Mononuclear cell (primary cell): ENCODE measurements around the gene HNRNPUL1. TPM values are rescaled to one million over a fixed set of nuclear protein-coding genes. Genes with fewer than 3 reads are reported as not detected.
"Not testable (repeated sequence)": the region's sequence is repeated elsewhere in the genome, so short reads cannot be mapped to it uniquely, and the experiment has no call there.

Experiments
- H3K27me3 ChIP-seq: 2 replicates; pipeline ENCODE4 v1.6.0; 2011; ENCODE audit warnings: low read length, control low read depth; ENCODE audit not compliant: insufficient read depth
- H3K4me1 ChIP-seq: 2 replicates; pipeline ENCODE4 v1.5.1; 2011; ENCODE audit warnings: mild to moderate bottlenecking, low read length, control low read depth; ENCODE audit not compliant: insufficient read depth
- H3K4me3 ChIP-seq: 2 replicates; pipeline ENCODE4 v1.5.1; 2011; ENCODE audit warnings: mild to moderate bottlenecking, low read length, moderate library complexity
- H3K9me3 ChIP-seq: 2 replicates; pipeline ENCODE4 v1.5.1; 2011; ENCODE audit warnings: low read depth, mild to moderate bottlenecking, control low read depth, low read length
- total RNA-seq: library from RNA; depleted of rRNA; stranded (reverse); fragments of >200 nt; gene quantifications from one replicate; pipeline ENCODE4 v1.2.3, GENCODE V29; 2012

The HNRNPUL1 gene
- total RNA-seq, 1 donor: 171 TPM

- Histone ChIP-seq H3K4me1 (peaks cover 12% of the 10 kb centered on the region), H3K9me3 (no peaks in the 10 kb centered on the region), H3K4me3 (no peak overlapping the region), H3K27me3 (peaks cover 26% of the 10 kb centered on the region)
These were observed 37.2 kb upstream of the HNRNPUL1 start for GRCh38 chr19:41226874-41227390.

- H3K9me3 ChIP-seq: no peaks in the 10 kb centered on the region
- H3K4me1 ChIP-seq: peaks cover 22% of the 10 kb centered on the region
- peaks cover 26% of the 10 kb centered on the region for H3K27me3 ChIP-seq
- H3K4me3 ChIP-seq: no peak overlapping the region
These were observed 35.7 kb upstream of the HNRNPUL1 start for GRCh38 chr19:41228486-41228885.

GRCh38 chr19:41229338-41229737 is 34.8 kb upstream of the HNRNPUL1 start:
- Histone ChIP-seq H3K4me1 (peaks cover 28% of the 10 kb centered on the region), H3K27me3 (peaks cover 26% of the 10 kb centered on the region)
- not testable (repeated sequence) for H3K9me3 ChIP-seq, H3K4me3 ChIP-seq

GRCh38 chr19:41230067-41230857 is 33.9 kb upstream of the HNRNPUL1 start:
- Histone ChIP-seq H3K4me1 (peaks cover 28% of the 10 kb centered on the region), H3K9me3 (no peaks in the 10 kb centered on the region), H3K4me3 (no peak overlapping the region), H3K27me3 (peaks cover 24% of the 10 kb centered on the region)

GRCh38 chr19:41232686-41233085 is 31.5 kb upstream of the HNRNPUL1 start:
- peaks cover 4% of the 10 kb centered on the region for H3K27me3 ChIP-seq
- peaks cover 16% of the 10 kb centered on the region for H3K4me1 ChIP-seq
- no peak overlapping the region for H3K4me3 ChIP-seq
- H3K9me3 ChIP-seq: no peaks in the 10 kb centered on the region

GRCh38 chr19:41233748-41234240 is 30.4 kb upstream of the HNRNPUL1 start:
- Histone ChIP-seq H3K27me3 (no peaks in the 10 kb centered on the region), H3K4me1 (peaks cover 16% of the 10 kb centered on the region), H3K4me3 (no peak overlapping the region), H3K9me3 (no peaks in the 10 kb centered on the region)

GRCh38 chr19:41234512-41235168 is 29.5 kb upstream of the HNRNPUL1 start:
- Histone ChIP-seq H3K4me3 (no peak overlapping the region), H3K9me3 (no peaks in the 10 kb centered on the region), H3K27me3 (no peaks in the 10 kb centered on the region), H3K4me1 (peaks cover 16% of the 10 kb centered on the region)

GRCh38 chr19:41235480-41235879 is 28.7 kb upstream of the HNRNPUL1 start:
- H3K4me1 ChIP-seq: peaks cover 16% of the 10 kb centered on the region
- H3K4me3 ChIP-seq: no peak overlapping the region
- no peaks in the 10 kb centered on the region for H3K27me3 ChIP-seq
- H3K9me3 ChIP-seq: no peaks in the 10 kb centered on the region

- no peak overlapping the region for H3K4me3 ChIP-seq
- H3K4me1 ChIP-seq: peaks cover 9% of the 10 kb centered on the region
- no peaks in the 10 kb centered on the region for H3K9me3 ChIP-seq
- H3K27me3 ChIP-seq: no peaks in the 10 kb centered on the region
These were observed 25.9 kb upstream of the HNRNPUL1 start for GRCh38 chr19:41238244-41238643.

GRCh38 chr19:41239363-41239762 is 24.8 kb upstream of the HNRNPUL1 start:
- Histone ChIP-seq H3K4me1 (no peaks in the 10 kb centered on the region), H3K27me3 (no peaks in the 10 kb centered on the region), H3K4me3 (no peak overlapping the region)

GRCh38 chr19:41239961-41240574 is 24.1 kb upstream of the HNRNPUL1 start:
- no peaks in the 10 kb centered on the region for H3K27me3 ChIP-seq
- H3K4me1 ChIP-seq: no peaks in the 10 kb centered on the region
- H3K9me3 ChIP-seq: no peaks in the 10 kb centered on the region
- H3K4me3 ChIP-seq: no peak overlapping the region

More at GRCh38 chr19:41239363-41239762, 24.8 kb upstream of the HNRNPUL1 start:
- no peaks in the 10 kb centered on the region for H3K9me3 ChIP-seq

- Histone ChIP-seq H3K4me3 (no peak overlapping the region), H3K9me3 (no peaks in the 10 kb centered on the region), H3K27me3 (no peaks in the 10 kb centered on the region), H3K4me1 (no peaks in the 10 kb centered on the region)
These were observed 22.3 kb upstream of the HNRNPUL1 start for GRCh38 chr19:41241859-41242258.

- no peaks in the 10 kb centered on the region for H3K27me3 ChIP-seq
- no peaks in the 10 kb centered on the region for H3K4me1 ChIP-seq
- H3K9me3 ChIP-seq: no peaks in the 10 kb centered on the region
- H3K4me3 ChIP-seq: no peak overlapping the region
These were observed 20.1 kb upstream of the HNRNPUL1 start for GRCh38 chr19:41244117-41244516.

- H3K4me3 ChIP-seq: no peak overlapping the region
- H3K4me1 ChIP-seq: no peaks in the 10 kb centered on the region
- no peaks in the 10 kb centered on the region for H3K27me3 ChIP-seq
- no peaks in the 10 kb centered on the region for H3K9me3 ChIP-seq
These were observed 18.3 kb upstream of the HNRNPUL1 start for GRCh38 chr19:41245843-41246242.

- Histone ChIP-seq H3K9me3 (no peaks in the 10 kb centered on the region), H3K27me3 (no peaks in the 10 kb centered on the region), H3K4me3 (no peak overlapping the region), H3K4me1 (no peaks in the 10 kb centered on the region)
These were observed 15.3 kb upstream of the HNRNPUL1 start for GRCh38 chr19:41248895-41249294.
